Calu3 (cell line): ENCODE results near the gene NKX6-2. TPM values are rescaled to one million over a fixed set of nuclear protein-coding genes. Genes with fewer than 3 reads are reported as not detected.

Experiments
- BruUV-seq: library from RNA; stranded (reverse); fragments of 400-500 nt; replicated peaks from 2 replicates; lab custom pipeline; 2021; lab: Mats Ljungman, UMichigan
- CTCF ChIA-PET: fragments of 300-600 bp; sonication (Branson Sonifier 250); formaldehyde crosslinking; loops from one replicate; lab custom pipeline; 2022; ENCODE audit warnings: antibody characterized with exemption; lab: Charles Lee
- DNase-seq: peaks from one replicate; pipeline ENCODE4 v3.0.0; 2022
- H3K27ac Mint-ChIP-seq: one replicate; pipeline ENCODE4 v1.8.0; 2022; ENCODE audit warnings: mixed read lengths; ENCODE audit not compliant: unreplicated experiment
- H3K27me3 Mint-ChIP-seq: one replicate; pipeline ENCODE4 v1.8.0; 2022; ENCODE audit warnings: mixed read lengths; ENCODE audit not compliant: unreplicated experiment
- H3K36me3 Mint-ChIP-seq: one replicate; pipeline ENCODE4 v1.8.0; 2022; ENCODE audit warnings: mild to moderate bottlenecking, moderate library complexity, mixed read lengths; ENCODE audit not compliant: insufficient read depth, unreplicated experiment
- H3K4me1 Mint-ChIP-seq: one replicate; pipeline ENCODE4 v1.8.0; 2022; ENCODE audit warnings: mild to moderate bottlenecking, low read depth, mixed read lengths; ENCODE audit not compliant: unreplicated experiment
- H3K4me3 Mint-ChIP-seq: one replicate; pipeline ENCODE4 v1.8.0; 2022; ENCODE audit warnings: mild to moderate bottlenecking, low read depth, moderate library complexity, mixed read lengths; ENCODE audit not compliant: unreplicated experiment
- H3K9me3 Mint-ChIP-seq: one replicate; pipeline ENCODE4 v1.8.0; 2022; ENCODE audit warnings: low read depth, mixed read lengths; ENCODE audit not compliant: unreplicated experiment
- intact Hi-C: fragments of 100-400 bp; cut with micrococcal nuclease; formaldehyde crosslinking; loops from one replicate; pipeline ENCODE4 v1.10.0; 2022; ENCODE audit not compliant: unreplicated experiment
- total RNA-seq: library from RNA; stranded (reverse); gene quantifications from 2 replicates; pipeline ENCODE4 v1.2.3, GENCODE V29; 2022
- TF ChIP-seq, protein P1 (sequence below): fragments of 200-600 bp; IDR thresholded peaks from one replicate; pipeline ENCODE4 v1.8.0; 2022; ENCODE audit warnings: antibody characterized with exemption; ENCODE audit not compliant: unreplicated experiment

NKX6-2 gene
- total RNA-seq, 1 experiment from 2014 or later = not detected

DNA sequence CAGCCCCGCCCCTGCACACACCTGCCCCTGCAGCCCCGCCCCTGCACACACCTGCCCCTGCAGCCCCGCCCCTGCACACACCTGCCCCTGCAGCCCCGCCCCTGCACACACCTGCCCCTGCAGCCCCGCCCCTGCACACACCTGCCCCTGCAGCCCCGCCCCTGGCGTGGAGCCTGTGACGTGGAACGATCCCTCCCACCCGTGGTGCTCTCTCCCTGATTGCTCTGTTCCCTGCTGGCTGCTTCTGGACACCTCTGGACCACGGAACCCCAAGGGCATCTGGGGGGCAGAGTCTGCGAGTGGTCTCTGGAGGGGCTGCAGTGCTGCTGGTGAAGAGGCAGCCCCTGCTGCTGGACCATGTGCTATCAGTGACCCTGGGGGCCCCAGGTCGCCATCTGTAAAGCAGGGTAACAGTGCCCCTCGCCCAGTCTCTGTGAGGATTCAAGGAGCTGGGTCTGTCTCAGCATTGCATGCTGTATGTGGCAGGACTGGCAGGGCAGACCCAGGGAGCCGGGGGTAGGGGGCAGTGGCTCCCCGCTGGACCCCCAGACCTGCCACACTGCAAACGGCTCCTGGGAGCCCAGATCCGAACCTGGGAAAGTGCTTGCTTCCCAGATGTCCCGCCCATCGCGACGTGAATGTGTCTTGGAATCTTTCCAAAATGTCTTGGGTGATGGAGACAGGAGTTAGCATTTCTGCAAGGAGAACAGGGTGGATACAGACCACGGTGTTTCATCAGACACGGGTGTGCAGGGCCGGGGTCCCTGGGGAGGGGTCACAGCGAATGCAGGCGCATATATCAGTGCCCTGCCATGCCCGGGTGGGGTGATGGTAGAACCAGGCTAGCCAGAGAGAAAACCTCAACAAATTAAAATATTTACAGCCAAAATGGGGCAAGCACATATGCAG is 27.9 kb upstream of the NKX6-2 start:
- H3K9me3 Mint-ChIP-seq = no peaks in the 10 kb centered on the region
- TF ChIP-seq, protein P1, sequence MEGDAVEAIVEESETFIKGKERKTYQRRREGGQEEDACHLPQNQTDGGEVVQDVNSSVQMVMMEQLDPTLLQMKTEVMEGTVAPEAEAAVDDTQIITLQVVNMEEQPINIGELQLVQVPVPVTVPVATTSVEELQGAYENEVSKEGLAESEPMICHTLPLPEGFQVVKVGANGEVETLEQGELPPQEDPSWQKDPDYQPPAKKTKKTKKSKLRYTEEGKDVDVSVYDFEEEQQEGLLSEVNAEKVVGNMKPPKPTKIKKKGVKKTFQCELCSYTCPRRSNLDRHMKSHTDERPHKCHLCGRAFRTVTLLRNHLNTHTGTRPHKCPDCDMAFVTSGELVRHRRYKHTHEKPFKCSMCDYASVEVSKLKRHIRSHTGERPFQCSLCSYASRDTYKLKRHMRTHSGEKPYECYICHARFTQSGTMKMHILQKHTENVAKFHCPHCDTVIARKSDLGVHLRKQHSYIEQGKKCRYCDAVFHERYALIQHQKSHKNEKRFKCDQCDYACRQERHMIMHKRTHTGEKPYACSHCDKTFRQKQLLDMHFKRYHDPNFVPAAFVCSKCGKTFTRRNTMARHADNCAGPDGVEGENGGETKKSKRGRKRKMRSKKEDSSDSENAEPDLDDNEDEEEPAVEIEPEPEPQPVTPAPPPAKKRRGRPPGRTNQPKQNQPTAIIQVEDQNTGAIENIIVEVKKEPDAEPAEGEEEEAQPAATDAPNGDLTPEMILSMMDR = no peak
- H3K36me3 Mint-ChIP-seq = no peaks in the 10 kb centered on the region
- no peaks in the 10 kb centered on the region for H3K4me1 Mint-ChIP-seq
- no peak overlapping the region for H3K27ac Mint-ChIP-seq
- H3K4me3 Mint-ChIP-seq = no peak overlapping the region
- intact Hi-C loops = no loop called here
- no peak for DNase-seq
- CTCF ChIA-PET = no interaction called here
- BruUV-seq = no TSS peak
- peaks cover 54% of the 10 kb centered on the region for H3K27me3 Mint-ChIP-seq

DNA sequence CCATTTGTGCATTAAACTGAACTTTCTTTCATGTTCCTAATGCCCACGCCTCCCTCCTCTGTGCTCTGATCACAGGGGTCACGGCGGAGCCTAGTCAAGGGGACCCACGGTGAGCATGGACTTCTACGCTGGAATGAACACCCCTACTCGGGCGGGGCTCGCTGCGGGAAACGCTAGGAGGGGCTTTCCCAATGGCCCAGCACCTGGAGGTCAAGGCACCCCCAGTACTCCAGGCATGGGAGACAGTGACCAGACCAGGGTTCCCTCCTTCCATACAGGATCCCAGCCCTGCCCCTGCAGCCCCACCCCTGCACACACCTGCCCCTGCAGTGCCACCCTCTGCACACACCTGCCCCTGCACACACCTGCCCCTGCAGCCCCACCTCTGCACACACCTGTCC is 27.1 kb upstream of the NKX6-2 start:
- intact Hi-C loops = no loop called here
- CTCF ChIA-PET = no interaction called here
- H3K36me3 Mint-ChIP-seq = no peaks in the 10 kb centered on the region
- DNase-seq = no peak
- no peaks in the 10 kb centered on the region for H3K4me1 Mint-ChIP-seq
- TF ChIP-seq, protein P1 = no peak
- no peaks in the 10 kb centered on the region for H3K9me3 Mint-ChIP-seq
- H3K4me3 Mint-ChIP-seq = no peak overlapping the region
- H3K27me3 Mint-ChIP-seq = peaks cover 53% of the 10 kb centered on the region
- H3K27ac Mint-ChIP-seq = no peak overlapping the region
- no TSS peak for BruUV-seq

DNA sequence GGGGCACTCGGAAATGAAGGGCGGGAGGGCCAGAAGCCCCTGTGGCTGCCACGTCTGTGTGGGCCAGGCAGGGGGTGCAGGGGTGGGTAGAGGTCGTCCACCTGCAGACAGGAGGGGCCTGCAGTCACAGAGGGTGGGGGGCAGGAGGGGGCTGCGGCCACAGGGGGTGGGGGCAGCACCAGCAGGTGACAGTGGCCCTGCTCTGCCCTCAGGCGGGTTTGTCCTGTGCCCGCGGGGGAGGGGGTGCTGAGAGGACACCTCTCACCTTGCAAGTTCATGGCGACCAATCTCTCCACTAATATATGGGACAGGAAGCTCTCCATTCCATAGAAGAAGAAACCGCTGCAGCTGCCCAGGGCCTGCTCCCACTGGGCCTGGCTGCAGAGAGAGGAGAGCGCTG is 26.6 kb upstream of the NKX6-2 start:
- peaks cover 48% of the 10 kb centered on the region for H3K27me3 Mint-ChIP-seq
- intact Hi-C loops = no loop called here
- DNase-seq = no peak
- CTCF ChIA-PET = no interaction called here
- H3K36me3 Mint-ChIP-seq = no peaks in the 10 kb centered on the region
- H3K27ac Mint-ChIP-seq = no peak overlapping the region
- TF ChIP-seq, protein P1 = no peak
- no TSS peak for BruUV-seq
- H3K4me3 Mint-ChIP-seq = no peak overlapping the region
- H3K9me3 Mint-ChIP-seq = no peaks in the 10 kb centered on the region
- no peaks in the 10 kb centered on the region for H3K4me1 Mint-ChIP-seq

DNA sequence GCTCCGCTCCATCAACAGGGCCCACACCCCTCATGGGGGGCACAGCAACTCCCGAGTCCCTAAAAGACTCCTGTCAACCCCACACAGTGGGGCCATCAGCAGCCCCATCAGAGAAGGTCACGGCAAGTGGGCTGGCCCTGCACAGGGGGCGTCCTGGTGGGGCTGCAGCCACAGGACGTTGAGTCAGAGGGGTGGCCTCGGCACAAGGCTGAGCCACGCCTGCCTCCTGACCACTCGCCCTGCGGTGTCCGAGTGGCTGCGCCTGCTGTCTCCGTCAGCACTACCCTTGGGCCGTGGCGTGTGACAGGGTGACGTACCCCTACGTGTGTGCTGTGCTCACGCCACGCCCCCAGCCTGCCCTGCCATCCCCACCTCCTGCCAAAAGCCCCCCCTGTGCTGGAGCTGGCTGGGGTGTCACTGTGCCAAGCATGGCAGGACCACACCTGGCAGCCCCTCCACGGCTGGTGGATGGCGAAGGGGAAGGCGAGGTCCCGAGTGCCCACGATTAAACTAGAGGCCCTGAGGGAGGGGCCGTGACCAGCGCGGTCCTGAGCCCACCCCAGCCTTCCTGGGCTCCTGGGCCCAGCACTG is 26.0 kb upstream of the NKX6-2 start:
- BruUV-seq = no TSS peak

More for the DNA sequence above, 26.0 kb upstream of the NKX6-2 start:
- Mint-ChIP-seq H3K9me3 (no peaks in the 10 kb centered on the region), H3K4me1 (no peaks in the 10 kb centered on the region), H3K4me3 (no peak overlapping the region), H3K27me3 (peaks cover 43% of the 10 kb centered on the region), H3K27ac (no peak overlapping the region), H3K36me3 (no peaks in the 10 kb centered on the region)
- intact Hi-C loops = no loop called here
- TF ChIP-seq, protein P1 = no peak
- CTCF ChIA-PET = no interaction called here
- no peak for DNase-seq
